H1 (cell line): ENCODE results near the gene SPEM1. TPM values are rescaled to one million over a fixed set of nuclear protein-coding genes. Genes with fewer than 3 reads are reported as not detected.

ENCODE experiments used
- CTCF ChIA-PET: fragments of 300-600 bp; sonication (Branson Sonifier 250); formaldehyde crosslinking; loops from one replicate; lab custom pipeline; 2021; ENCODE audit not compliant: partially characterized antibody; lab: Charles Lee
- POLR2A ChIA-PET: fragments of 300-600 bp; sonication (Branson Sonifier 250); formaldehyde crosslinking; loops from one replicate; lab custom pipeline; 2021; ENCODE audit warnings: inconsistent platforms; ENCODE audit not compliant: partially characterized antibody; lab: Charles Lee
- DNase-seq, 2 experiments: peaks; one replicate each; pipeline versions ENCODE4 v3.0.0 to v3.0.0-alpha.2; 2010 to 2022; ENCODE audit warnings: low spot score in 2 of 2, low read depth in 1 of 2, mixed read lengths in 1 of 2
- FAIRE-seq: peaks from 2 replicates; lab custom pipeline; 2011; peaks lifted over from hg19 to GRCh38; lab: Jason Lieb, UNC
- H2AFZ ChIP-seq: 2 replicates; pipeline ENCODE4 v1.8.1; 2012; ENCODE audit warnings: low read length, inconsistent platforms
- H2AK5ac ChIP-seq: 2 replicates; pipeline ENCODE4 v1.6.1; 2013; ENCODE audit warnings: low read depth, low read length
- H2BK120ac ChIP-seq: replicated peaks from 2 replicates; pipeline ENCODE3; 2013; ENCODE audit warnings: low read depth, low read length, inconsistent platforms
- H2BK12ac ChIP-seq: 2 replicates; pipeline ENCODE4 v1.6.1; 2013; ENCODE audit warnings: low read depth, low read length
- H2BK15ac ChIP-seq: 2 replicates; pipeline ENCODE4 v1.6.1; 2013; ENCODE audit warnings: low read length
- H2BK20ac ChIP-seq: 2 replicates; pipeline ENCODE4 v1.6.1; 2013; ENCODE audit warnings: low read length
- H2BK5ac ChIP-seq: 2 replicates; pipeline ENCODE4 v1.6.1; 2013; ENCODE audit warnings: low read depth, low read length
- H3K14ac ChIP-seq: 2 replicates; pipeline ENCODE4 v1.6.1; 2013; ENCODE audit warnings: inconsistent platforms; ENCODE audit not compliant: insufficient read length
- H3K18ac ChIP-seq: 2 replicates; pipeline ENCODE4 v1.6.1; 2013; ENCODE audit warnings: low read length; ENCODE audit errors: extremely low read depth
- H3K23ac ChIP-seq: 2 replicates; pipeline ENCODE4 v1.6.1; 2013; ENCODE audit warnings: inconsistent platforms; ENCODE audit not compliant: insufficient read length
- H3K23me2 ChIP-seq: 2 replicates; pipeline ENCODE4 v1.6.1; 2013; ENCODE audit warnings: low read depth, low read length
- H3K27ac ChIP-seq: 2 replicates; pipeline ENCODE4 v1.6.1; 2011; ENCODE audit warnings: low read depth, low read length, inconsistent platforms
- H3K27me3 ChIP-seq, 4 experiments: replicated peaks in 1 of 4; 1 replicate in 1 of 4; 2 replicates in 3 of 4; pipeline versions ENCODE4 v1.6.1 to v1.8.1; 2011 to 2013; ENCODE audit warnings: low read length in 3 of 4, mild to moderate bottlenecking in 3 of 4, inconsistent platforms in 2 of 4, mixed read lengths in 2 of 4, moderate library complexity in 1 of 4; ENCODE audit not compliant: control insufficient read depth in 3 of 4, insufficient read depth in 3 of 4; ENCODE audit errors: extremely low read depth in 1 of 4
- H3K36me3 ChIP-seq, 4 experiments: 2 replicates each; pipeline versions ENCODE4 v1.6.1 to v1.8.1; 2011 to 2013; ENCODE audit warnings: mild to moderate bottlenecking in 4 of 4, low read length in 3 of 4, moderate library complexity in 2 of 4, control low read depth in 1 of 4, inconsistent platforms in 1 of 4; ENCODE audit not compliant: insufficient read depth in 4 of 4, control insufficient read depth in 2 of 4
- H3K4ac ChIP-seq: replicated peaks from 2 replicates; pipeline ENCODE3; 2013; ENCODE audit warnings: low read length, low read depth, mixed read lengths, inconsistent platforms; ENCODE audit not compliant: insufficient read length
- H3K4me1 ChIP-seq, 4 experiments: replicated peaks in 1 of 4; 1 replicate in 1 of 4; 2 replicates in 3 of 4; pipeline versions ENCODE4 v1.6.1 to v1.8.1; 2011 to 2013; ENCODE audit warnings: low read length in 3 of 4, inconsistent platforms in 2 of 4, mixed read lengths in 1 of 4; ENCODE audit not compliant: insufficient read depth in 4 of 4, control insufficient read depth in 3 of 4
- H3K4me2 ChIP-seq, 2 experiments: 2 replicates each; pipeline versions ENCODE4 v1.6.1 to v1.8.1; 2011 to 2013; ENCODE audit warnings: low read depth in 2 of 2, low read length in 2 of 2, control low read depth in 1 of 2, inconsistent platforms in 1 of 2, mild to moderate bottlenecking in 1 of 2; ENCODE audit not compliant: insufficient read depth in 1 of 2
- H3K4me3 ChIP-seq, 4 experiments: fragments of 200-600, 300-600 bp in 1 of 4; sonication (generic), shearing (Covaris generic), sonication (Bioruptor Twin) in 1 of 4; 2 replicates each; pipeline versions ENCODE4 v1.5.1 to v1.8.1; 2011 to 2016; ENCODE audit warnings: low read length in 4 of 4, low read depth in 3 of 4, control low read depth in 2 of 4, inconsistent platforms in 2 of 4, mild to moderate bottlenecking in 2 of 4, mixed read lengths in 1 of 4, moderate library complexity in 1 of 4; ENCODE audit not compliant: insufficient read depth in 2 of 4; ENCODE audit errors: extremely low read depth in 1 of 4
- H3K56ac ChIP-seq: replicated peaks from 2 replicates; pipeline ENCODE3; 2013; ENCODE audit warnings: low read depth, mild to moderate bottlenecking, mixed read lengths, low read length, inconsistent platforms; ENCODE audit not compliant: insufficient read length
- H3K79me1 ChIP-seq: 2 replicates; pipeline ENCODE4 v1.6.1; 2013; ENCODE audit warnings: low read depth, low read length, control low read depth
- H3K79me2 ChIP-seq, 2 experiments: 2 replicates each; pipeline versions ENCODE4 v1.6.1 to v1.8.1; 2012 to 2013; ENCODE audit warnings: low read length in 2 of 2, mild to moderate bottlenecking in 2 of 2, inconsistent platforms in 1 of 2; ENCODE audit not compliant: insufficient read depth in 2 of 2, control insufficient read depth in 1 of 2
- H3K9ac ChIP-seq, 4 experiments: replicated peaks in 1 of 4; 1 replicate in 1 of 4; 2 replicates in 3 of 4; pipeline versions ENCODE4 v1.6.1 to v1.8.1; 2011 to 2013; ENCODE audit warnings: low read depth in 3 of 4, low read length in 3 of 4, control low read depth in 2 of 4, mild to moderate bottlenecking in 2 of 4, moderate library complexity in 2 of 4, inconsistent platforms in 1 of 4; ENCODE audit errors: extremely low read depth in 1 of 4
- H3K9me3 ChIP-seq, 2 experiments: 2 replicates each; pipeline versions ENCODE4 v1.6.1 to v1.8.1; 2012 to 2013; ENCODE audit warnings: mild to moderate bottlenecking in 2 of 2, moderate library complexity in 2 of 2, control low read depth in 1 of 2, inconsistent platforms in 1 of 2, low read depth in 1 of 2, low read length in 1 of 2, mixed read lengths in 1 of 2; ENCODE audit not compliant: insufficient read depth in 2 of 2
- H4K20me1 ChIP-seq, 2 experiments: replicated peaks in 1 of 2; 2 replicates each; pipeline versions ENCODE3 to v1.8.1; 2011 to 2013; ENCODE audit warnings: inconsistent platforms in 2 of 2, low read length in 2 of 2, mild to moderate bottlenecking in 1 of 2; ENCODE audit not compliant: insufficient read depth in 2 of 2, control insufficient read depth in 1 of 2
- H4K5ac ChIP-seq: 2 replicates; pipeline ENCODE4 v1.6.1; 2013; ENCODE audit warnings: low read length, low read depth, mixed read lengths, inconsistent platforms; ENCODE audit not compliant: insufficient read length
- H4K8ac ChIP-seq: 2 replicates; pipeline ENCODE4 v1.8.0; 2013; ENCODE audit warnings: mild to moderate bottlenecking, moderate library complexity, low read length, inconsistent platforms; ENCODE audit not compliant: insufficient read depth; ENCODE audit errors: extremely low read depth
- H4K91ac ChIP-seq: replicated peaks from 2 replicates; pipeline ENCODE3; 2013; ENCODE audit warnings: low read length, mixed read lengths, inconsistent platforms; ENCODE audit not compliant: insufficient read length
- BACH1 ChIP-seq: IDR thresholded peaks from 2 replicates; pipeline ENCODE4 v1.6.1; 2012; ENCODE audit warnings: low read length, improper control_type of control experiment
- CTBP2 ChIP-seq: IDR thresholded peaks from 2 replicates; pipeline ENCODE4 v1.7.0; 2011; ENCODE audit warnings: borderline replicate concordance, mild to moderate bottlenecking, moderate library complexity, mixed read lengths, low read length; ENCODE audit not compliant: insufficient read depth, insufficient read length
- GABPA ChIP-seq: IDR thresholded peaks from 2 replicates; pipeline ENCODE4 v1.6.1; 2011; ENCODE audit warnings: mild to moderate bottlenecking, low read length, moderate library complexity, borderline replicate concordance; ENCODE audit not compliant: insufficient read depth
- KDM1A ChIP-seq: fragments of 200-600, 300-600 bp; sonication (generic); IDR thresholded peaks from 2 replicates; pipeline ENCODE4 v1.7.1; 2016; ENCODE audit warnings: mild to moderate bottlenecking, low read length, borderline replicate concordance
- POLR2A ChIP-seq, 2 experiments: IDR thresholded peaks; 1 replicate in 1 of 2; 2 replicates in 1 of 2; pipeline ENCODE4 v1.6.1; 2011; ENCODE audit warnings: low read depth in 2 of 2, low read length in 2 of 2, mild to moderate bottlenecking in 2 of 2; ENCODE audit errors: control extremely low read depth in 1 of 2
- RBBP5 ChIP-seq: IDR thresholded peaks from 2 replicates; pipeline ENCODE4 v1.7.1; 2012; ENCODE audit warnings: low read depth, mild to moderate bottlenecking, inconsistent platforms, low read length, moderate library complexity, borderline replicate concordance
- SIN3A ChIP-seq, 2 experiments: IDR thresholded peaks in 1 of 2; conservative IDR thresholded peaks in 1 of 2; 2 replicates each; pipeline ENCODE4 v1.6.1; 2011 to 2012; ENCODE audit warnings: low read length in 2 of 2, improper control_type of control experiment in 1 of 2, low read depth in 1 of 2, mild to moderate bottlenecking in 1 of 2
- SUZ12 ChIP-seq: fragments of 200-600 bp; sonication (generic); IDR thresholded peaks from 2 replicates; pipeline ENCODE4 v1.6.1; 2012; ENCODE audit warnings: mild to moderate bottlenecking, inconsistent platforms, low read length, moderate library complexity, mixed read lengths
- WGBS, 2 experiments: shearing (Covaris generic) in 1 of 2; methylation state at CpG; one replicate each; pipeline versions ENCODE4 v1.1.6 to v1.1.7; 2013 to 2015; ENCODE audit warnings: low lambda C conversion rate in 2 of 2, mixed read lengths in 2 of 2, inconsistent platforms in 1 of 2, low coverage in 1 of 2, missing lambda C conversion rate in 1 of 2; ENCODE audit not compliant: insufficient replicate concordance in 2 of 2, insufficient coverage in 1 of 2, insufficient read length in 1 of 2; ENCODE audit errors: extremely low coverage in 1 of 2, missing lambda C conversion rate in 1 of 2; 5-methylcytosine and 5-hydroxymethylcytosine counted together
- polyA plus RNA-seq, 7 experiments: library from polyadenylated mRNA; depleted of rRNA in 3 of 7; stranded (reverse) in 5 of 7; unstranded in 2 of 7; fragments of >200 nt in 5 of 7; fragments of 200-250 nt in 2 of 7; gene quantifications; 1 replicate in 5 of 7; 2 replicates in 1 of 7; 4 replicates in 1 of 7; pipeline versions ENCODE4 v1.2.1 to v1.2.3, GENCODE V29; 2011 to 2013; ENCODE audit warnings: missing spikeins in 2 of 7, mixed read lengths in 2 of 7
- total RNA-seq: library from RNA; stranded (reverse); fragmentation: NEBNext Ultra II Directional; extraction: Animal tissue kit (Norgen Biotek cat#: 25700); gene quantifications from 2 replicates; pipeline ENCODE4 v1.2.1, GENCODE V29; 2021

Gene SPEM1
- total and polyA plus RNA-seq, 2 of the 8 experiments (the other 6 are each of a cell fraction or from before 2014, with no cell fraction given): not detected

DNA sequence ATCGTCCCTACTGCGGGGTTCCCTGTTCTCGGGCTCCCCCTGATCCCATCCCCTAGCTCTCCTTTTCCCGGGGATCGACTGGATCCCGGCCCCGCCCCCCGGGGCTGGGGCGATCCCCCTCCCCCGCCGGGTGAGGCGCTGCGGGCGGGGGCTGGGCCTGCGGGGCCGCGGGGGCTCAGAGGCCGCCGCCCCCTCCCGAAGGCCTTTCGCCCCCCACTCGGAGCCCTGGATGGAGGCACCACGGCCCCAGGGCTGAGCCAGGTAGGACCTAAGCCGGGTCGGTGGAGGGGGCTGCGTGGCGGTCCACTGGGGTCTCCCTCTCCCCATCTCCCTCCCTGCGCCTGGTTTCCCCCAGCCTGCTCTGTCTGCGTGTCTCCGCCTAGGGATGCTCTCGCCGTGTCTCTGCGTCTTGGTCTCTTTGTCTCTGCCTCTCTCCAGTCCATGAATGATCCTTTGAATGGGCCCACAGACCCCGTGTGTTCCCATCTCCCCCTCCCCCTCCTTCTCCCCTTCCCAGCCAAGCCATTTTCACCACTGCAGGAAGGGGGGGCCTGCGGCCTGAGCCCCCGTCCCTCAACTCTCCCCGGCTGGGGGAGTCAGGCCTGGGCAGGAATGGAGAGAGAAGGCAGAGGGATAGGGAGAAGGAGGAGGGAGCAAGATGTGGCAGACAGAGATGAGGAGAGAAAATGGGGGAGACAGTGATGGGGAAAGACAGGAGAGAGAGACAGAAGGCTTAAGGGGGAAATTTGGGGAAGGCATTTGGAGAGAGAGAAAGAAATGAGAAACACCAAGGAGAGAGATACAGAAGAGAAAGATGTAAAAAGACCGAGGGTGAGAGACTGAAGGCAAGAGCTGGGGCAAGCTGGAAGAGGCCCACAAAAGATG, 14.5 kb upstream of the SPEM1 start:
- Histone ChIP-seq H4K91ac (peak overlapping the region; percentile 93), H3K56ac (peak overlapping the region; percentile 32), H4K20me1 (peaks cover 0 to 16% of the 10 kb centered on the region in 2 experiments), H3K14ac (no peak overlapping the region), H4K8ac (peak overlapping the region; percentile 54), H3K27me3 (no peaks in the 10 kb centered on the region; a peak in 1 of 7 replicates), H2BK15ac (no peak overlapping the region; the same call in 1 of the 2 replicates), H2BK5ac (peak overlapping the region; percentile 88; the same call in 1 of the 2 replicates), H2AFZ (no peak overlapping the region), H3K9ac (peak overlapping the region in 3 of 4 experiments; percentile 56 to 76 (median 62); a peak in 6 of 7 replicates), H3K4ac (peak overlapping the region; percentile 87), H2AK5ac (peak overlapping the region; percentile 82; the same call in 1 of the 2 replicates), H2BK12ac (no peak overlapping the region; the same call in 1 of the 2 replicates), H4K5ac (peak overlapping the region; percentile 50), H3K18ac (peak overlapping the region; percentile 81), H3K23me2 (peaks cover 17% of the 10 kb centered on the region; the same call in 1 of the 2 replicates), H3K79me1 (peaks cover 7% of the 10 kb centered on the region), H3K36me3 (peaks cover 2 to 18% (median 16%) of the 10 kb centered on the region in 4 experiments; a peak in 5 of 8 replicates), H3K4me1 (peaks cover 0 to 15% (median 11%) of the 10 kb centered on the region in 4 experiments; a peak in 5 of 7 replicates), H3K23ac (no peak overlapping the region), H3K4me3 (peak overlapping the region; percentile 72 to 94 (median 81)), H2BK120ac (no peak overlapping the region), H3K79me2 (peaks cover 0 to 8% of the 10 kb centered on the region in 2 experiments; a peak in 1 of 4 replicates), H3K4me2 (peak overlapping the region; percentile 90 to 97), H2BK20ac (no peak overlapping the region), H3K27ac (0 out of 2 replicates have a peak overlapping the region, but pooled peaks have one; percentile 34), H3K9me3 (no peaks in the 10 kb centered on the region)
- ChIA-PET POLR2A (interaction anchor here (0.7 to 8.2 kb wide), 15 partner anchors 11 to 153 kb away, joined by 3 to 66 read pairs (median 5); partner anchors contain the start of genes ACAP1, CHRNB1, FGF11 and PLSCR3), CTCF (interaction anchor here (1.0 to 2.9 kb wide), 7 partner anchors 16 to 155 kb away, joined by 3 to 15 read pairs (median 4); partner anchors contain the start of gene SPEM1)
- no peak for FAIRE-seq
- TF ChIP-seq GABPA (no peak), SIN3A (conservative IDR thresholded peaks at IDR 0.05 in 1 of 2, IDR thresholded peaks at IDR 0.05 in 1 of 2; ENCODE audit: low read depth in 1 of 2, low read length in 2 of 2) (no peak), KDM1A (no peak), POLR2A (IDR thresholded peaks at IDR 0.05; ENCODE audit: control extremely low read depth in 1 of 2, low read depth in 2 of 2, low read length in 2 of 2) (no peak), SUZ12 (peak; percentile 36; the same call in 1 of the 2 replicates), BACH1 (0 out of 2 replicates have a peak, but pooled peaks have one; percentile 24), RBBP5 (0 out of 2 replicates have a peak, but pooled peaks have one; percentile 5), CTBP2 (no peak)
- WGBS, 2 experiments: 1% methylated on average over 11 of the region's 38 CpGs; no CpG with 5 or more reads in 1 of the 2 experiments
- DNase-seq: peak in 1 of 2 experiments; percentile 66
